Psoas muscle (tissue), 8 donors: Measurements from ENCODE around the gene IDUA. TPM values are rescaled to one million over a fixed set of nuclear protein-coding genes. Genes with fewer than 3 reads are reported as not detected.
A peak's percentile ranks its signal among the peaks of the same experiment; 100 is the strongest.
"Not testable (repeated sequence)": the region's sequence is repeated elsewhere in the genome, so short reads cannot be mapped to it uniquely, and the experiment has no call there.

ENCODE experiments used
- ATAC-seq, 4 donors: fragments of 200-7000 bp; cut with Tn5 transposase; one replicate each; pipeline ENCODE4 v1.9.1; 2020; ENCODE audit warnings: moderate library complexity in 3 of 4, mild to moderate bottlenecking in 2 of 4
- DNase-seq, 2 donors: peaks; one replicate each; pipeline ENCODE4 v3.0.0-alpha.2; 2020
- H3K27ac ChIP-seq: fragments of 200-600 bp; one replicate; pipeline ENCODE4 v1.8.0; 2022
- H3K27me3 ChIP-seq, 3 donors: fragments of 200-600 bp in 1 of 3; one replicate each; pipeline versions ENCODE4 v1.6.1 to v1.8.0; 2013 to 2022; ENCODE audit warnings: low read length in 2 of 3, mild to moderate bottlenecking in 2 of 3, moderate library complexity in 1 of 3; ENCODE audit not compliant: insufficient read depth in 3 of 3
- H3K36me3 ChIP-seq, 2 donors: fragments of 200-600 bp in 1 of 2; one replicate each; pipeline versions ENCODE4 v1.6.1 to v1.8.0; 2013 to 2022; ENCODE audit warnings: low read depth in 1 of 2, mild to moderate bottlenecking in 1 of 2, moderate library complexity in 1 of 2; ENCODE audit not compliant: insufficient read depth in 1 of 2
- H3K4me1 ChIP-seq: fragments of 200-600 bp; one replicate; pipeline ENCODE4 v1.8.0; 2022
- H3K4me3 ChIP-seq: fragments of 200-600 bp; one replicate; pipeline ENCODE4 v1.8.0; 2022; ENCODE audit warnings: mild to moderate bottlenecking
- H3K9me3 ChIP-seq: fragments of 200-600 bp; one replicate; pipeline ENCODE4 v1.8.0; 2022
- CTCF ChIP-seq: fragments of 200-600 bp; IDR thresholded peaks from one replicate; pipeline ENCODE4 v1.8.0; 2022; ENCODE audit warnings: antibody characterized with exemption
- WGBS, 3 donors: extraction: QIAGEN DNeasy Blood & Tissue Kit; methylation state at CpG; one replicate each; pipeline versions ENCODE4 v1.1.6 to v1.1.7; 2013; 5-methylcytosine and 5-hydroxymethylcytosine counted together
- intact Hi-C, 2 donors: fragments of 100-400 bp; cut with DNase I; formaldehyde crosslinking; loops; one replicate each; pipeline versions ENCODE4 v1.11.0 to v1.14.2; 2022
- polyA plus RNA-seq, 3 donors: library from polyadenylated mRNA; stranded (reverse); fragments of 200-250 nt; gene quantifications; one replicate each; pipeline ENCODE4 v1.2.3, GENCODE V29; 2013
- total RNA-seq, 4 donors: library from RNA; stranded (reverse); fragmentation: NEBNext Ultra II Directional in 2 of 4; extraction: Animal tissue kit (Norgen Biotek cat#: 25700) in 2 of 4; gene quantifications; one replicate each; pipeline versions ENCODE4 v1.2.1 to v1.2.4, GENCODE V29; 2021 to 2023
- donor health status: healthy with polysubstance abuse.
- donor health status: DM: no; HTN: no; CAD: no; lungs with moderate emphysema.
- donor health status: Bipolar disorder and iron deficiency.
- donor health status: healthy.
- donor health status: DM: yes; HTN: yes; CAD: no.
- donor health status: DM: no; HTN: no; CAD: no.
- donor health status: DM: no; HTN: no; CAD: no.
- donor health status: DM: yes; HTN: yes; CAD: no.

Gene IDUA
- total and polyA plus RNA-seq, 7 donors = 1.3 to 6.0 (median 5.1) TPM

GRCh38 chr4:998096-998691 lies 11.3 kb downstream of the IDUA start:
- DNase-seq = no peak
- no peak overlapping the region for H3K4me3 ChIP-seq
- intact Hi-C loops = loop anchor here in 1 of 2 donors (10.0 kb wide), 1 partner anchor 263 kb away; no protein-coding TSS in a partner anchor
- peak in 2 of 4 donors; percentile 6 to 25 for ATAC-seq
- no peaks in the 10 kb centered on the region for H3K9me3 ChIP-seq
- no peak for TF ChIP-seq CTCF
- WGBS, 3 donors = 33 to 37% (median 36%) methylated on average over 7 to 12 of the region's 12 CpGs
- peaks cover 11% of the 10 kb centered on the region for H3K4me1 ChIP-seq
- no peaks in the 10 kb centered on the region for H3K36me3 ChIP-seq
- peaks cover 0 to 72% (median 41%) of the 10 kb centered on the region in 3 donors for H3K27me3 ChIP-seq
- no peak overlapping the region for H3K27ac ChIP-seq

DNA sequence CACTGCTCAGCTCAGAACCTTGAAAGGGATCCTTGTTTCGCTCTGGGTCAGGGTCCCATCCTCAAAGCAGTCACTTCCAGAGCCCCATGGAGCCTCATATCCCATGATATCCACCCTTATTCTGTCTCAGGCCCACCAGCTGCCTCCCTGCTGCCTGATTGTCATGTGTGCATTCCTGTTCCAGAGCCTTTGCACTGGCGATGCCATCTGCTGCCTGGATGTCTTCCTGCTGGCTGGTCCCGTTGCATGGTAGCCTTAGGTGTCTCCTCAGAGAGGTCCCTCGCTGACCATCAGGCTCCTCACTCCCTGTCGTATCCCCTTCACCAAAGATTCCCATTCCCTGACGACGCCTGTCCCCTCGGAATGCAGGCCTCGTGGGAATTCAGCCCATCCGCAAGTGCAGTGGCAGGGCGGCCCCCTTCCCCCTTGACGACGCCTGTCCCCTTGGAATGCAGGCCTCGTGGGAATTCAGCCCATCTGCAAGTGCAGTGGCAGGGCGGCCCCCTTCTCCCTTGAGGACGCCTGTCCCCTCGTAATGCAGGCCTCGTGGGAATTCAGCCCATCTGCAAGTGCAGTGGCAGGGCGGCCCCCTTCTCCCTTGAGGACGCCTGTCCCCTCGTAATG lies 12.5 kb downstream of the IDUA start:
- not testable (repeated sequence) for DNase-seq, H3K27ac ChIP-seq, ATAC-seq, H3K36me3 ChIP-seq, H3K4me3 ChIP-seq, H3K9me3 ChIP-seq
- 23 to 36% (median 33%) methylated on average over 14 to 17 of the region's 21 CpGs for WGBS, 3 donors
- intact Hi-C loops = loop anchor here in 1 of 2 donors (10.0 kb wide), 1 partner anchor 265 kb away; no protein-coding TSS in a partner anchor
- H3K4me1 ChIP-seq = peaks cover 11% of the 10 kb centered on the region
- H3K27me3 ChIP-seq = peaks cover 0 to 84% (median 50%) of the 10 kb centered on the region in 3 donors

GRCh38 chr4:999882-1000425 lies 13.1 kb downstream of the IDUA start:
- Histone ChIP-seq H3K4me1 (peaks cover 11% of the 10 kb centered on the region), H3K9me3 (no peaks in the 10 kb centered on the region), H3K4me3 (no peak overlapping the region), H3K27me3 (peaks cover 0 to 90% (median 54%) of the 10 kb centered on the region in 3 donors), H3K36me3 (no peaks in the 10 kb centered on the region), H3K27ac (no peak overlapping the region)
- TF ChIP-seq CTCF = no peak
- DNase-seq = no peak
- WGBS, 3 donors = 44 to 46% (median 45%) methylated on average over 18 of the region's 18 CpGs
- intact Hi-C loops = loop anchor here in 1 of 2 donors (10.0 kb wide), 1 partner anchor 265 kb away; no protein-coding TSS in a partner anchor
- ATAC-seq = no peak

- intact Hi-C loops = no loop called here
- Histone ChIP-seq H3K27me3 (peaks cover 0 to 98% (median 54%) of the 10 kb centered on the region in 3 donors), H3K36me3 (no peaks in the 10 kb centered on the region), H3K4me3 (no peak overlapping the region), H3K4me1 (peaks cover 11% of the 10 kb centered on the region), H3K27ac (no peak overlapping the region), H3K9me3 (no peaks in the 10 kb centered on the region)
- no peak for TF ChIP-seq CTCF
- no peak for DNase-seq
- no peak for ATAC-seq
- WGBS, 3 donors = 61 to 66% (median 62%) methylated on average over 14 to 15 of the region's 15 CpGs
Measured at GRCh38 chr4:1000686-1001260, 13.9 kb downstream of the IDUA start.

DNA sequence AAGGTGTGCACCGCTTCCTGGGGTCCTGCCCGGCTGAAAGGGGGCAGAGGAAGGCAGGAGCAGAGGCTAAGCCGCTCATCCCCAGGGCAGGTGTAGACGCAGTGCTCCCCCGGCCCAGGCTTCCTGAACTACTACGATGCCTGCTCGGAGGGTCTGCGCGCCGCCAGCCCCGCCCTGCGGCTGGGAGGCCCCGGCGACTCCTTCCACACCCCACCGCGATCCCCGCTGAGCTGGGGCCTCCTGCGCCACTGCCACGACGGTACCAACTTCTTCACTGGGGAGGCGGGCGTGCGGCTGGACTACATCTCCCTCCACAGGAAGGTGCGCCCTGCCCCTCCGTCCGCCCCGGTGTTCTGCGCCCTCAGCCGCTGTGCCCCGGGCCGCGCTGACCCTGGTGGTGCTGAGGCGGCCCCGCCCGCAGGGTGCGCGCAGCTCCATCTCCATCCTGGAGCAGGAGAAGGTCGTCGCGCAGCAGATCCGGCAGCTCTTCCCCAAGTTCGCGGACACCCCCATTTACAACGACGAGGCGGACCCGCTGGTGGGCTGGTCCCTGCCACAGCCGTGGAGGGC lies 14.8 kb downstream of the IDUA start:
- WGBS, 3 donors = 19 to 20% (median 19%) methylated on average over 41 to 48 of the region's 48 CpGs
- intact Hi-C loops = no loop called here
- peaks cover 0 to 99% (median 51%) of the 10 kb centered on the region in 3 donors for H3K27me3 ChIP-seq
- H3K36me3 ChIP-seq = no peaks in the 10 kb centered on the region
- H3K9me3 ChIP-seq = no peaks in the 10 kb centered on the region
- DNase-seq = no peak
- no peak overlapping the region for H3K4me3 ChIP-seq
- H3K4me1 ChIP-seq = peaks cover 11% of the 10 kb centered on the region
- ATAC-seq = no peak
- H3K27ac ChIP-seq = no peak overlapping the region
- TF ChIP-seq CTCF = no peak
